ENCODE results near the gene BRSK1. TPM values are rescaled to one million over a fixed set of nuclear protein-coding genes. Genes with fewer than 3 reads are reported as not detected.

BRSK1 gene
- total and polyA plus RNA-seq, 2 of the 13 experiments (the other 11 are each of a cell fraction or from before 2014, with no cell fraction given) = 0.18 to 1.2 TPM

- TF ChIP-seq, protein P1, sequence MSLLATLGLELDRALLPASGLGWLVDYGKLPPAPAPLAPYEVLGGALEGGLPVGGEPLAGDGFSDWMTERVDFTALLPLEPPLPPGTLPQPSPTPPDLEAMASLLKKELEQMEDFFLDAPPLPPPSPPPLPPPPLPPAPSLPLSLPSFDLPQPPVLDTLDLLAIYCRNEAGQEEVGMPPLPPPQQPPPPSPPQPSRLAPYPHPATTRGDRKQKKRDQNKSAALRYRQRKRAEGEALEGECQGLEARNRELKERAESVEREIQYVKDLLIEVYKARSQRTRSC (CRISPR knock-in tag; IDR thresholded peaks at IDR 0.05; ENCODE audit: low read depth) = no peak
- TF ChIP-seq SYNCRIP (IDR thresholded peaks at IDR 0.05; ENCODE audit: insufficient read depth, low read depth, low read length) (no peak), ZNF567 (CRISPR knock-in tag; IDR thresholded peaks at IDR 0.05; ENCODE audit: borderline replicate concordance) (no peak), ATF7 (IDR thresholded peaks at IDR 0.05) (no peak), ATF7 (CRISPR knock-in tag; IDR thresholded peaks at IDR 0.05) (no peak), KAT7 (CRISPR knock-in tag; IDR thresholded peaks at IDR 0.05; ENCODE audit: borderline replicate concordance) (no peak), ZNF570 (CRISPR knock-in tag; IDR thresholded peaks at IDR 0.05; ENCODE audit: borderline replicate concordance) (no peak), CENPBD1 (CRISPR knock-in tag; IDR thresholded peaks at IDR 0.05; ENCODE audit: borderline replicate concordance, low read depth) (no peak), NFATC3 (CRISPR knock-in tag; IDR thresholded peaks at IDR 0.05) (no peak), RAD51 (IDR thresholded peaks at IDR 0.05; ENCODE audit: borderline replicate concordance) (no peak), ATM (IDR thresholded peaks at IDR 0.05; ENCODE audit: borderline replicate concordance) (no peak), ZNF619 (CRISPR knock-in tag; IDR thresholded peaks at IDR 0.05) (no peak), ISL2 (CRISPR knock-in tag; IDR thresholded peaks at IDR 0.05) (peak; percentile 30; the same call in 1 of the 2 replicates), AKAP8 (CRISPR knock-in tag; IDR thresholded peaks at IDR 0.05) (0 out of 2 replicates have a peak, but pooled peaks have one; percentile 58), ZFP36L1 (CRISPR knock-in tag; IDR thresholded peaks at IDR 0.05) (no peak), MTA3 (CRISPR knock-in tag; IDR thresholded peaks at IDR 0.05) (no peak), HINFP (CRISPR knock-in tag; IDR thresholded peaks at IDR 0.05; ENCODE audit: low read depth) (no peak), NR2C2 (CRISPR knock-in tag; IDR thresholded peaks at IDR 0.05; ENCODE audit: borderline replicate concordance) (no peak), ZNF343 (CRISPR knock-in tag; IDR thresholded peaks at IDR 0.05) (no peak), ZNF564 (CRISPR knock-in tag; IDR thresholded peaks at IDR 0.05) (no peak), NFYC (CRISPR knock-in tag; IDR thresholded peaks at IDR 0.05) (no peak), ZFY (CRISPR knock-in tag; IDR thresholded peaks at IDR 0.05) (no peak)
- TF ChIP-seq, protein P2, sequence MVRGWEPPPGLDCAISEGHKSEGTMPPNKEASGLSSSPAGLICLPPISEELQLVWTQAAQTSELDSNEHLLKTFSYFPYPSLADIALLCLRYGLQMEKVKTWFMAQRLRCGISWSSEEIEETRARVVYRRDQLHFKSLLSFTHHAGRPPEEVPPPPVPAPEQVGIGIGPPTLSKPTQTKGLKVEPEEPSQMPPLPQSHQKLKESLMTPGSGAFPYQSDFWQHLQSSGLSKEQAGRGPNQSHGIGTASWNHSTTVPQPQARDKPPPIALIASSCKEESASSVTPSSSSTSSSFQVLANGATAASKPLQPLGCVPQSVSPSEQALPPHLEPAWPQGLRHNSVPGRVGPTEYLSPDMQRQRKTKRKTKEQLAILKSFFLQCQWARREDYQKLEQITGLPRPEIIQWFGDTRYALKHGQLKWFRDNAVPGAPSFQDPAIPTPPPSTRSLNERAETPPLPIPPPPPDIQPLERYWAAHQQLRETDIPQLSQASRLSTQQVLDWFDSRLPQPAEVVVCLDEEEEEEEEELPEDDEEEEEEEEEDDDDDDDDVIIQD (CRISPR knock-in tag; IDR thresholded peaks at IDR 0.05; ENCODE audit: low read depth) = no peak
- TF ChIP-seq, protein P3, sequence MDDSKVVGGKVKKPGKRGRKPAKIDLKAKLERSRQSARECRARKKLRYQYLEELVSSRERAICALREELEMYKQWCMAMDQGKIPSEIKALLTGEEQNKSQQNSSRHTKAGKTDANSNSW (CRISPR knock-in tag; IDR thresholded peaks at IDR 0.05; ENCODE audit: borderline replicate concordance) = no peak
- TF ChIP-seq, protein P4, sequence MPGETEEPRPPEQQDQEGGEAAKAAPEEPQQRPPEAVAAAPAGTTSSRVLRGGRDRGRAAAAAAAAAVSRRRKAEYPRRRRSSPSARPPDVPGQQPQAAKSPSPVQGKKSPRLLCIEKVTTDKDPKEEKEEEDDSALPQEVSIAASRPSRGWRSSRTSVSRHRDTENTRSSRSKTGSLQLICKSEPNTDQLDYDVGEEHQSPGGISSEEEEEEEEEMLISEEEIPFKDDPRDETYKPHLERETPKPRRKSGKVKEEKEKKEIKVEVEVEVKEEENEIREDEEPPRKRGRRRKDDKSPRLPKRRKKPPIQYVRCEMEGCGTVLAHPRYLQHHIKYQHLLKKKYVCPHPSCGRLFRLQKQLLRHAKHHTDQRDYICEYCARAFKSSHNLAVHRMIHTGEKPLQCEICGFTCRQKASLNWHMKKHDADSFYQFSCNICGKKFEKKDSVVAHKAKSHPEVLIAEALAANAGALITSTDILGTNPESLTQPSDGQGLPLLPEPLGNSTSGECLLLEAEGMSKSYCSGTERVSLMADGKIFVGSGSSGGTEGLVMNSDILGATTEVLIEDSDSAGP (CRISPR knock-in tag; IDR thresholded peaks at IDR 0.05; ENCODE audit: borderline replicate concordance) = no peak; the same call in 1 of the 2 replicates
These were observed 27.0 kb upstream of the BRSK1 start (continued) for GRCh38 chr19:55256562-55257460.
